Sciatic nerve (tissue), 2 donors: Measurements from ENCODE around the gene ZNF317. TPM values are rescaled to one million over a fixed set of nuclear protein-coding genes. Genes with fewer than 3 reads are reported as not detected.
A peak's percentile ranks its signal among the peaks of the same experiment; 100 is the strongest.
"Not testable (repeated sequence)": the region's sequence is repeated elsewhere in the genome, so short reads cannot be mapped to it uniquely, and the experiment has no call there.

Experiments used
- ATAC-seq: fragments of 200-7000 bp; cut with Tn5 transposase; one replicate; pipeline ENCODE4 v1.9.1; 2020; ENCODE audit warnings: mild to moderate bottlenecking, moderate library complexity
- DNase-seq: peaks from one replicate; pipeline ENCODE4 v3.0.0-alpha.2; 2020; ENCODE audit warnings: low spot score
- intact Hi-C: fragments of 100-400 bp; cut with DNase I; formaldehyde crosslinking; loops from one replicate; pipeline ENCODE4 v1.14.2; 2022
- total RNA-seq: library from RNA; stranded (reverse); fragmentation: NEBNext Ultra II Directional; extraction: Animal tissue kit (Norgen Biotek cat#: 25700); gene quantifications from one replicate; pipeline ENCODE4 v1.2.1, GENCODE V29; 2021
- donor health status: DM: no; HTN: no; CAD: no.
- donor health status: DM: no; HTN: no; CAD: no.

ZNF317 gene
- total RNA-seq, 1 donor from 2014 or later, result 27.6 TPM

DNA sequence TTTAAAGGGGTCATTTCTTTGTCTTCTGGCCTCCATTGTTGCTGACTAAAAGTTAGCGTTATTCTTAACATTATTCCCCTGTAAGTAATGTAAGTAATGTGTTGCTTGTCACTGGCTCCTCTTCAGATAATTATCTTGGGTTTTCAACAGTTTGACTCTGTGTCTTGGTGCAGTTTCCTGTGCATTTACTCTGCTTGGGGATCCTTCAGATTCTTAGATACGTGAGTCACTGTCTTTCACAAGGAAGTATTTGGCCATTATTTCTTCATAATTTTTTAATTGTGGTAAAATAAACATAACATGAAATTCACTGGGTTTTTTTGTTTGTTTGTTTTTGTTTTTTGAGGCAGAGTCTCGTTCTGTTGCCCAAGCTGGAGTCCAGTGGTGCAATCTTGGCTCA is 25.1 kb downstream of the ZNF317 start:
- intact Hi-C loops, result no loop called here
- no peak for ATAC-seq
- DNase-seq, result no peak

GRCh38 chr19:9166846-9167245 is 26.6 kb downstream of the ZNF317 start:
- DNase-seq (no peak), ATAC-seq (no peak)
- intact Hi-C loops, result no loop called here

DNA sequence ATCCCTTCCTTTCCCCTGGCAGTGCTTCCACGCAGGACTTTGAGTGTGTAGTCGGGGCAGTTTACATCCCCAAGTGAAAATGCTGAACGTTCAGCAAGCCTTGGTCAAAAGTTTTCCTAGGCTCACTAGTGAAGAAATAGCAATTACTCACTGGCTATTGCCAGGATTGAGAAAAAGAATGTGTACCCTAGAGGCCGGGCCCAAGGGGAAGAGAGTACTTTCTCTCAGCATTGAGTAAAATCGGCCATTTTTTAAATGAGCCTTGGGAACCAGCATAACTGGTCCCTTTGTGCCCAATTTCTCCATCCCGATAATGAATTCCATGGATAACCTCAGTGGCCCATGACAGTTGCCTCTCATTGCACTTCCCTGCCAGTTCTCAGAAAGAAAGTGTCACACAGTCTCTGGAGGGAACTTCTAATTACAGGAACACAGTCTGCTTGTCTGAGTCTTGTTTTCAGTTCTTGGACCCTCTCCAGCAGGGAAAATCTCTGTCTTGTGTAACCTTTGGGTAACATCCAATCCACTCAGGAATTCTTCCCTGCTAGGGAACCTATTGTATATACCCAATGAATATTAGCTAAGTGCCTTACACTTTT is 31.3 kb downstream of the ZNF317 start:
- ATAC-seq, result no peak
- no peak for DNase-seq
- intact Hi-C loops, result no loop called here

DNA sequence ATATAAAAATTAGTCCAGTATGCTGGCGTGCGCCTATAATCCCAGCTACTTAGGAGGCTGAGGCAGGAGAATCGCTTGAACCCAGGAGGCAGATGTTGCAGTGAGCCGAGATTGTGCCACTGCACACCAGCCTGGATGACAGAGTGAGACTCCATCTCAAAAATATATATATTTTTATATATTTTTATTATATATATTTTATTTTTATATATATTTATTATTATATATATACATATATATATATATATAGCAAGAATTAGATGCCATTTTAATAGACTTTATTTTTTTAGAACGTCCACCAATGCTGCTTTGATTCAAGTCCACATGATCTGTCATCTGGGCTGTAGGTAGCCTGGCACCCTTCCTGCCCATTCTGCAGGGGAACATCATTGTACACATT is 35.1 kb downstream of the ZNF317 start:
- ATAC-seq (no peak), DNase-seq (no peak)
- intact Hi-C loops, result no loop called here

GRCh38 chr19:9178901-9179300 is 38.7 kb downstream of the ZNF317 start, which contains the start of gene OR7D2:
Gene OR7D2, plus strand, starts transcription at chr19:9178979. Its CDS starts 6,803 bp downstream, at chr19:9185782.
- ATAC-seq (no peak), DNase-seq (no peak)
- intact Hi-C loops, result no loop called here

DNA sequence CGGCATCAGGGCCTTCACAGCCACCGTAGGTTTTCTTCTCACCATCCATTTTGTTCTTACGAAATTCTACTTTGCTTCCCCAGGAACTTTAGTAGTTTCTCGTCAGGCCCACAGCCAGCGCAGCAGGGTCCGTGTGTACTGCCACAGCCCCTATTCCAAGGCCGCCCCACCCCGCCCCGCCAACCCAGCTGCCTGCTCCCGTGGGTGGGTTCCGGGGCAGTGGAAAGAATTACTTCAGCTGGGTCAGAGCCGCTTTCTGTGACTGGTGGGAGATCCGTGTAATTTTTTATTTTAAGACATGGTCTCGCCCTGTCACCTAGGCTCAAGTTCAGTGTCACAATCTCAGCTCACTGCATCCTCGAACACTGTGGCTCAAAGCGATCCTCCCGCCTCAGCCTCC is 42.8 kb downstream of the ZNF317 start:
- ATAC-seq (no peak), DNase-seq (no peak)
- intact Hi-C loops, result no loop called here

DNA sequence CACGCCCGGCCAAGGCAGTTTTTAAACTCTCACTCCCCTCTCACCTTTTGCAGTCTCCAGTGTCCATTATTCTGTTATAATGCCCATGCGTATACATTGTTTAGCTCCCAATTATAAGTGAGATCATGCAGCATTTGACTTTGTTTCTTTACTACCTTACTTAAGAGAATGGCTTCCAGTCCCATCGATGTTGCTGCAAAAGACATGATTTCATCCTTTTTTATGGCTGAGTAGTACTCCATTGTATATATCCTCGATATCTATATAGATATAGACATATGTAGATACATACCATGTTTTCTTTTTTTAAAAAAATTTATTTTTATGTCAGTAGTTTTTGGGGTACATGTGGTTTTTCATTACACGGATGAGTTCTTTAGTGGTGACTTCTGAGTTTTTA is 47.0 kb downstream of the ZNF317 start:
- ATAC-seq (no peak), DNase-seq (no peak)
- intact Hi-C loops, result no loop called here

DNA sequence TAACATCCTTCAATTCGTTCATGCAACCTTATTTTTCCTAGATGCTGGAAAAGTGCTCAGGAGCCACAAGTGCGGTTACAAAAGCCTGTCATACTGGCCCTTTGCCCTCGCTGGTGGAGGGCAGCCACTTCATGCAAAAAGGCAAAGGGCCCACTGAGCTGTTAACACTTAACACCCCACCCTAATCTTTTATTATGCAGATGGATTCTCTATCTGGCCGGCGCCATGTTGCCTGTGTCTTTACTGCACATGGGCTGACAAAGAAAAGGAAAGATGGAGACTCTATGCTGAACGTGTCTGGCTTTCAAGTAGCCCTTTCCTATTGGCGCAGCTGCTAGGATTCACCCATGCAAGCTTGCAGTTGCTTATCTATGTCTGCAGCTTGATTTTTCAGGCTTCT is 49.3 kb downstream of the ZNF317 start:
- no peak for ATAC-seq
- intact Hi-C loops, result no loop called here

DNA sequence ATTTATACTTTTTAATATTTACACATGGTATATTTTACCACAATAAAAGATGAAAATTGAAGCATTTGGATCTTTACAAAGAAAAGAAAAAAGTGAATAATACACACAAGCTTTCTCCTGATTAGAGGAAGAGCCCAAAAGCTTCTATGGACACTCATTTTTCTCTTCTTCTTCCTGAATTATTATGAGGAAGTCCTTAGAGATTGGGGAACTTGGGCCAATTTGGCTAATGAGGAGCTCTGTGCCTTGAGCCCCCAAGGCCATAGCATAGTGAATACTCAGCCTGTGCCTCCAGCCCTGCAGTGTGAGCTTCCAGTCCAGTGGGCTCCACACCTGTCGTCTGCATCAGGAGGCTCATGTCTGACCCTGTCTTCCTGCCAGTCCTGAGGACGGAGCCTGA is 57.8 kb downstream of the ZNF317 start:
- intact Hi-C loops, ATAC-seq, DNase-seq: not testable (repeated sequence)

More for the DNA sequence above, 49.3 kb downstream of the ZNF317 start:
- DNase-seq, result no peak

- DNase-seq, result peak; percentile 82
- intact Hi-C loops, result no loop called here
- ATAC-seq, result peak; percentile 85
Observed at GRCh38 chr19:9205501-9206113, 65.4 kb downstream of the ZNF317 start.

Other genes with a start within 250 kb of the ZNF317 start
- gene MUC16, start 130.0 kb upstream of the ZNF317 start, total RNA-seq, result 1.3 TPM
- not detected for gene OR1M1, start 53.3 kb upstream of the ZNF317 start, total RNA-seq
- not detected for gene OR7G2, start 32.9 kb upstream of the ZNF317 start, total RNA-seq
- not detected for gene OR7G1, start 24.6 kb upstream of the ZNF317 start, total RNA-seq
- gene OR7G3, start 13.4 kb upstream of the ZNF317 start, total RNA-seq, result not detected
- gene OR7D2, start 38.6 kb downstream of the ZNF317 start, total RNA-seq, result not detected
- gene OR7D4, start 79.2 kb downstream of the ZNF317 start, total RNA-seq, result not detected
- gene OR7E24, start 110.5 kb downstream of the ZNF317 start, total RNA-seq, result not detected
- gene ZNF699, start 169.4 kb downstream of the ZNF317 start, total RNA-seq, result 10.7 TPM
- 45.6 TPM for gene ZNF559, start 183.8 kb downstream of the ZNF317 start, total RNA-seq
- 6.2 TPM for gene ZNF177, start 222.6 kb downstream of the ZNF317 start, total RNA-seq